Rectal smooth muscle tissue (tissue), 1 donor: Measurements from ENCODE around the gene QPRT.
"Not testable (repeated sequence)": the region's sequence is repeated elsewhere in the genome, so short reads cannot be mapped to it uniquely, and the experiment has no call there.

Source experiments
- H3K27ac ChIP-seq: one replicate; pipeline ENCODE4 v1.7.0; 2013; ENCODE audit warnings: low read depth, low read length, inconsistent platforms
- H3K27me3 ChIP-seq: one replicate; pipeline ENCODE4 v1.7.0; 2013; ENCODE audit warnings: low read length; ENCODE audit not compliant: control insufficient read depth, insufficient read depth
- H3K36me3 ChIP-seq: one replicate; pipeline ENCODE4 v1.7.0; 2013; ENCODE audit warnings: low read length; ENCODE audit not compliant: control insufficient read depth, insufficient read depth
- H3K4me1 ChIP-seq: one replicate; pipeline ENCODE4 v1.7.0; 2013; ENCODE audit warnings: low read length; ENCODE audit not compliant: control insufficient read depth, insufficient read depth
- H3K4me3 ChIP-seq: one replicate; pipeline ENCODE4 v1.7.0; 2013; ENCODE audit warnings: low read length
- H3K9ac ChIP-seq: one replicate; pipeline ENCODE4 v1.7.0; 2013; ENCODE audit warnings: low read length

QPRT gene

GRCh38 chr16:29738514-29738913 is 59.5 kb downstream of the QPRT start:
- Histone ChIP-seq H3K27me3 (no peaks in the 10 kb centered on the region), H3K9ac (no peak overlapping the region), H3K36me3 (no peaks in the 10 kb centered on the region), H3K4me3 (no peak overlapping the region), H3K4me1 (no peaks in the 10 kb centered on the region), H3K27ac (no peak overlapping the region)

GRCh38 chr16:29739927-29740629 is 61.1 kb downstream of the QPRT start:
- not testable (repeated sequence) for H3K4me3 ChIP-seq, H3K9ac ChIP-seq, H3K27me3 ChIP-seq, H3K4me1 ChIP-seq, H3K36me3 ChIP-seq, H3K27ac ChIP-seq

DNA sequence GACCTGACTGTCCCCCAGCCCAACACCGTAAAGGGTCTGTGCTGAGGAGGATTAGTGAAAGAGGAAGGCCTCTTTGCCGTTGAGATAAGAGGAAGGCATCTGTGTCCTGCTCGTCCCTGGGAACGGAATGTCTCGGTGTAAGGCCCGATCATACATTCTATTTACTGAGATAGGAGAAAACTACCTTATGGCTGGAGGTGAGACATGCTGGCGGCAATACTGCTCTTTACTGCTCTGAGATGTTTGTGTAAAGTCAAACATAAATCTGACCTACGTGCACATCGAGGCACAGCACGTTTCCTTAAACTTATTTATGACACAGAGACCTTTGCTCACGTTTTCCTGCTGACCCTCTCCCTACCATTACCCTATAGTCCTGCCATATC is 61.6 kb downstream of the QPRT start:
- not testable (repeated sequence) for H3K27ac ChIP-seq, H3K36me3 ChIP-seq, H3K9ac ChIP-seq, H3K27me3 ChIP-seq, H3K4me1 ChIP-seq, H3K4me3 ChIP-seq

- H3K27ac ChIP-seq: no peak overlapping the region
- H3K27me3 ChIP-seq: no peaks in the 10 kb centered on the region
- H3K4me1 ChIP-seq: no peaks in the 10 kb centered on the region
- H3K9ac ChIP-seq: no peak overlapping the region
- no peaks in the 10 kb centered on the region for H3K36me3 ChIP-seq
- H3K4me3 ChIP-seq: no peak overlapping the region
These were observed 63.8 kb downstream of the QPRT start for GRCh38 chr16:29742683-29743275.

GRCh38 chr16:29743475-29743826 is 64.5 kb downstream of the QPRT start:
- H3K9ac ChIP-seq: no peak overlapping the region
- H3K27ac ChIP-seq: no peak overlapping the region
- H3K36me3 ChIP-seq: no peaks in the 10 kb centered on the region
- no peaks in the 10 kb centered on the region for H3K4me1 ChIP-seq
- no peak overlapping the region for H3K4me3 ChIP-seq
- H3K27me3 ChIP-seq: no peaks in the 10 kb centered on the region

GRCh38 chr16:29743827-29744531 is 65.0 kb downstream of the QPRT start:
- H3K4me3 ChIP-seq: no peak overlapping the region
- H3K27ac ChIP-seq: no peak overlapping the region
- no peaks in the 10 kb centered on the region for H3K4me1 ChIP-seq
- no peaks in the 10 kb centered on the region for H3K27me3 ChIP-seq
- H3K9ac ChIP-seq: no peak overlapping the region
- H3K36me3 ChIP-seq: no peaks in the 10 kb centered on the region

GRCh38 chr16:29744541-29745101 is 65.6 kb downstream of the QPRT start:
- no peak overlapping the region for H3K27ac ChIP-seq
- H3K27me3 ChIP-seq: no peaks in the 10 kb centered on the region
- peak overlapping the region; percentile 51 for H3K4me3 ChIP-seq
- no peak overlapping the region for H3K9ac ChIP-seq
- H3K36me3 ChIP-seq: no peaks in the 10 kb centered on the region
- no peaks in the 10 kb centered on the region for H3K4me1 ChIP-seq

GRCh38 chr16:29745121-29745852 is 66.3 kb downstream of the QPRT start:
- peak overlapping the region; percentile 51 for H3K4me3 ChIP-seq
- no peaks in the 10 kb centered on the region for H3K36me3 ChIP-seq
- no peak overlapping the region for H3K9ac ChIP-seq
- no peak overlapping the region for H3K27ac ChIP-seq
- H3K27me3 ChIP-seq: no peaks in the 10 kb centered on the region
- H3K4me1 ChIP-seq: no peaks in the 10 kb centered on the region

DNA sequence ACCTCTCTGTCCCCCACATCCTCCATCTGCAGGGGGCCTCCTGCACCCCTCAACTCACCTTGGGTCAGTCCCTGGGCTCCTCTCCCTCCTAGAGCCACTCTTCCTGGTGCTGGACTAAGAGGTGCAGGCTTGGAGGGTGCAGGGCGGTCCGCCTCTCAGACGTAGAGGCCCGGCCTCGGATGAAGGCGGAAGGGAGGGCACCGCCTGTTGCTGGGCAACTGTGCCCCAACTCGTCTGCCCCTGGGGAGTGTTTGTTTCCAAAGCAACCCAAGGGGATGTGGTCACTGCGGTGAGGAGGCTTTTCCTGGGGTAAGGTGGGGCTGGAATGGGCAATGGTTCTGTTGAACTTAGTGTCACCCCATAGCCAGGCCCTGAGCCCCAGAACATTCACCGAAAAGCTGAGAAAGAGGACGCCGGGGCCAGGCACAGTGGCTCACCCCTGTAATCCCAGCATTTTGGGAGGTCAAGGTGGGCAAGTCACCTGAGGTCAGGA is 66.9 kb downstream of the QPRT start, which contains the start of gene C16orf54:
TSS of gene C16orf54 (minus strand) at position 138 of the 493 bp plus-strand sequence. CDS start 1,039 bp downstream, outside the sequence.
- Histone ChIP-seq H3K9ac (no peak within 1 kb of the TSS), H3K4me1 (no peaks in the 10 kb centered on the region), H3K27me3 (no peaks in the 10 kb centered on the region), H3K27ac (no peak within 1 kb of the TSS), H3K36me3 (no peaks in the 10 kb centered on the region), H3K4me3 (peak within 1 kb of the TSS; percentile 51)

- not testable (repeated sequence) for H3K9ac ChIP-seq, H3K27ac ChIP-seq, H3K36me3 ChIP-seq, H3K4me1 ChIP-seq, H3K4me3 ChIP-seq, H3K27me3 ChIP-seq
These were observed 67.5 kb downstream of the QPRT start for GRCh38 chr16:29746518-29746917.
